ENCODE measurements around the gene SUFU. TPM values are rescaled to one million over a fixed set of nuclear protein-coding genes. Genes with fewer than 3 reads are reported as not detected.

Gene SUFU
- total RNA-seq, 4 donors from 2014 or later: 5.5 to 13.3 (median 8.2) TPM

GRCh38 chr10:102616066-102616770 lies 112.4 kb downstream of the SUFU start:
- TF ChIP-seq CTCF (IDR thresholded peaks at IDR 0.05; ENCODE audit: low read depth): no peak

- no peak for TF ChIP-seq CTCF (IDR thresholded peaks at IDR 0.05; ENCODE audit: low read depth)
Observed at GRCh38 chr10:102617041-102617440, 113.3 kb downstream of the SUFU start.

- TF ChIP-seq CTCF (IDR thresholded peaks at IDR 0.05; ENCODE audit: low read depth): no peak
Observed at GRCh38 chr10:102617816-102618215, 114.0 kb downstream of the SUFU start.

GRCh38 chr10:102619281-102619981 lies 115.7 kb downstream of the SUFU start:
- no peak for TF ChIP-seq CTCF (IDR thresholded peaks at IDR 0.05; ENCODE audit: low read depth)

GRCh38 chr10:102620138-102620590 lies 116.4 kb downstream of the SUFU start:
- TF ChIP-seq CTCF (IDR thresholded peaks at IDR 0.05; ENCODE audit: low read depth): no peak

GRCh38 chr10:102620591-102621442 lies 117.0 kb downstream of the SUFU start:
- TF ChIP-seq CTCF (IDR thresholded peaks at IDR 0.05; ENCODE audit: low read depth): no peak

All from subcutaneous adipose tissue (tissue), 4 donors.